Right lobe of liver (tissue), 6 donors: ENCODE measurements around the gene METTL14. TPM values are rescaled to one million over a fixed set of nuclear protein-coding genes. Genes with fewer than 3 reads are reported as not detected.

Experiments
- ATAC-seq, 4 donors: fragments of 200-7000 bp; cut with Tn5 transposase; one replicate each; pipeline ENCODE4 v1.9.1; 2020; ENCODE audit warnings: mild to moderate bottlenecking in 4 of 4, moderate library complexity in 4 of 4
- DNase-seq, 3 donors: peaks; one replicate each; pipeline ENCODE4 v3.0.0-alpha.2; 2020
- H3K27ac ChIP-seq, 3 donors: fragments of 200-600 bp; one replicate each; pipeline ENCODE4 v1.8.0; 2022
- H3K27me3 ChIP-seq, 2 donors: fragments of 200-600 bp; one replicate each; pipeline ENCODE4 v1.8.0; 2022
- H3K36me3 ChIP-seq, 4 donors: fragments of 200-600 bp; sonication (generic) in 1 of 4; one replicate each; pipeline versions ENCODE4 v1.5.1 to v1.8.0; 2017 to 2022; ENCODE audit warnings: control low read depth in 1 of 4
- H3K4me1 ChIP-seq, 4 donors: fragments of 200-600 bp; sonication (generic) in 1 of 4; one replicate each; pipeline versions ENCODE4 v1.5.1 to v1.8.0; 2017 to 2022; ENCODE audit warnings: control low read depth in 1 of 4
- H3K4me3 ChIP-seq, 3 donors: fragments of 200-600 bp; one replicate each; pipeline ENCODE4 v1.8.0; 2022
- H3K9me3 ChIP-seq, 4 donors: fragments of 200-600 bp; sonication (generic) in 1 of 4; one replicate each; pipeline versions ENCODE4 v1.5.1 to v1.8.0; 2017 to 2022; ENCODE audit warnings: control low read depth in 1 of 4
- CTCF ChIP-seq, 4 donors: fragments of 200-600 bp in 3 of 4; fragments of 450-650 bp in 1 of 4; IDR thresholded peaks; one replicate each; pipeline versions ENCODE4 v1.5.1 to v1.8.0; 2016 to 2022; ENCODE audit warnings: antibody characterized with exemption in 4 of 4, mild to moderate bottlenecking in 2 of 4
- POLR2A ChIP-seq: fragments of 450-650 bp; IDR thresholded peaks from one replicate; pipeline ENCODE4 v1.6.1; 2017; ENCODE audit warnings: antibody characterized with exemption, mild to moderate bottlenecking
- WGBS: methylation state at CpG from one replicate; pipeline ENCODE4 v1.1.6; 2018; ENCODE audit warnings: low coverage, low lambda C conversion rate; ENCODE audit not compliant: insufficient coverage; ENCODE audit errors: missing lambda C conversion rate; 5-methylcytosine and 5-hydroxymethylcytosine counted together
- intact Hi-C, 2 donors: fragments of 100-400 bp; cut with DNase I; formaldehyde crosslinking; loops; one replicate each; pipeline versions ENCODE4 v1.11.2 to v1.14.1; 2022
- total RNA-seq, 6 experiments: library from RNA; depleted of rRNA in 2 of 6; stranded (reverse); fragments of >200 nt in 2 of 6; fragmentation: NEBNext Ultra II Directional in 3 of 6; extraction: Animal tissue kit (Norgen Biotek cat#: 25700) in 3 of 6; gene quantifications; one replicate each; pipeline versions ENCODE4 v1.1.0 to v1.2.4, GENCODE V29; 2016 to 2023
- donor health status: DM: no; HTN: yes; CAD: no.
- donor health status: DM: no; HTN: no; CAD: no.
- donor health status: DM: no; HTN: no; CAD: no.
- donor health status: DM: no; HTN: yes; CAD: no.
- donor health status: DM: no; HTN: yes; CAD: no.

Gene METTL14
- total RNA-seq, 6 experiments from 2014 or later: 19.5 to 33.0 (median 25.9) TPM

GRCh38 chr4:118680808-118681207, 4.4 kb upstream of the METTL14 start:
- intact Hi-C loops: no loop called here
- ATAC-seq: no peak
- Histone ChIP-seq H3K4me1 (no peaks in the 10 kb centered on the region), H3K4me3 (no peak overlapping the region), H3K36me3 (no peaks in the 10 kb centered on the region), H3K27ac (no peak overlapping the region), H3K9me3 (no peaks in the 10 kb centered on the region), H3K27me3 (no peaks in the 10 kb centered on the region)
- DNase-seq: no peak
- 100% methylated on average over 1 of the region's 1 CpG for WGBS
- TF ChIP-seq POLR2A (no peak), CTCF (IDR thresholded peaks at IDR 0.05) (no peak)

DNA sequence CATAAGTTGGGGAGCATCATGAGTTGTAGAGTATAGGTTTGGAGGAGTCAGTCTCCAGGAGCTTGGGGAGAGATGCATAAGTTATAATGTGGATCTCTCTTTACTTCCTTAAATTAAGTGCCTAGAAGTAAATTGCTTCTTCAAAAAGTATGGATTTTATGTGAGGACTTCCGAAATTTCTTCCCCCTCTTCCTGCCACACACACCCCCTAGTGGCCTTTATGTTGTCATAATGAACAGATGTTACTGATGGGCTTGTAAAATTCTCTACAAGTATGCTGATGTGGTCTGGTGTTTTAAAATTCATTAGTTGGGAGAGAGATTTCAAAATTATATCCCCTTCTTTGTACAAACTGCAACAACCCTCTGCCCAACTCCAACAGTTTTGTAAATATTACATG, 2.3 kb upstream of the METTL14 start:
- intact Hi-C loops: no loop called here
- Histone ChIP-seq H3K36me3 (peaks cover 0 to 2% (median 0%) of the 10 kb centered on the region in 4 donors), H3K4me3 (no peak overlapping the region), H3K9me3 (no peaks in the 10 kb centered on the region), H3K27me3 (no peaks in the 10 kb centered on the region), H3K27ac (no peak overlapping the region), H3K4me1 (peaks cover 0 to 16% (median 8%) of the 10 kb centered on the region in 4 donors)
- TF ChIP-seq POLR2A (no peak), CTCF (IDR thresholded peaks at IDR 0.05) (peak; percentile 35 to 50 (median 48))
- ATAC-seq (no peak), DNase-seq (no peak)
- 0% methylated on average over 1 of the region's 1 CpG for WGBS

DNA sequence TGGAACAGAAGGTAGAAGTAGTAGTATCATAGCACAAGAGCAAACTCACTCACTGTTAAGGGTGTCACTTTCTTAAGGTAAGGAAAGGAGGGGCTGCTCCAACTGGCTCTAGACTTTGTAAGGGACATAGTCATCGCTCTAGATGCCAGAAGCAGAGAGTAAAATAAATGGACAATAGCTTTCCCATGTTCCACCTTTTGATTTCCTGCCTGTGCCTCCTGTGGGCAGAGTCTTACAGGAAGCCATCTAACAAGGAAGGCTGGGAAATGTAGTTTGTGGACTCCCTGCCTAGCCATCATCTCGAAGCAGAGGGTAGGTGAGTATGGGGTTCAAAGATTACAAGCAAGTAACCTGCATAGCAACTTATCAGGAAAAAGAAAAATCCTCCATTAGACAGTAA, 1.7 kb upstream of the METTL14 start:
- no peaks in the 10 kb centered on the region for H3K9me3 ChIP-seq
- no peak for DNase-seq
- TF ChIP-seq CTCF (IDR thresholded peaks at IDR 0.05): no peak
- TF ChIP-seq POLR2A: no peak
- no peaks in the 10 kb centered on the region for H3K27me3 ChIP-seq
- no peak overlapping the region for H3K27ac ChIP-seq
- 0% methylated on average over 2 of the region's 2 CpGs for WGBS
- ATAC-seq: peak; percentile 20 to 43 (median 34)
- peaks cover 0 to 8% (median 2%) of the 10 kb centered on the region in 4 donors for H3K36me3 ChIP-seq
- intact Hi-C loops: no loop called here
- H3K4me1 ChIP-seq: peaks cover 0 to 16% (median 8%) of the 10 kb centered on the region in 4 donors
- H3K4me3 ChIP-seq: no peak overlapping the region

- WGBS: 23% methylated on average over 2 of the region's 2 CpGs
- no peaks in the 10 kb centered on the region for H3K27me3 ChIP-seq
Measured at GRCh38 chr4:118703118-118703517, 17.9 kb downstream of the METTL14 start.

More at GRCh38 chr4:118703118-118703517, 17.9 kb downstream of the METTL14 start:
- Histone ChIP-seq H3K36me3 (peaks cover 0 to 35% (median 11%) of the 10 kb centered on the region in 4 donors), H3K4me1 (peaks cover 0 to 20% (median 4%) of the 10 kb centered on the region in 4 donors), H3K27ac (peak overlapping the region; percentile 31 to 68 (median 65)), H3K9me3 (no peaks in the 10 kb centered on the region), H3K4me3 (no peak overlapping the region)
- intact Hi-C loops: no loop called here
- TF ChIP-seq POLR2A (no peak), CTCF (IDR thresholded peaks at IDR 0.05) (no peak)
- ATAC-seq: peak; percentile 87 to 95 (median 92)
- DNase-seq: no peak
